ENCODE results near the gene APH1B. TPM values are rescaled to one million over a fixed set of nuclear protein-coding genes. Genes with fewer than 3 reads are reported as not detected.

Gene APH1B
- total and polyA plus RNA-seq, 7 donors: 1.2 to 7.0 (median 3.8) TPM

DNA sequence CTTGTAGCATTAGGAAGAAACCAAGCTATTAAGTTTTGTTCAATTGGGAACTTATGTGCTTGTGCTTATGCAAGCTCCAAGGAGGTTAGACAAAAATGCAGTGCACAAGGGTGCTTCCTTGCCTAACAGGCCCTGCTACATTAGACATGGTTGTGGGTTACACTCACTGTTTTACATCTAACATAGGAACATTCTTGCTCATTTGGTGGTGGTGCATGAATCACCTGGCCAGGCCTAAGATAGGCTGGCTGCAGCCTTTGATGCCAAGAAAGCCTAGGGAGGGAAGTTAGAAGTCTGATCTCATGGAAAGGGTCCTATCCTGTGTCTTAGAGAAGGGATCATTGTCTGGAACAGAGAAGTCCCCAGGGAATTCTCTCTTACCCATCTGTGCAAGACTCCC is 60.8 kb downstream of the APH1B start:
- Histone ChIP-seq H3K4me1 (no peaks in the 10 kb centered on the region), H3K9me3 (no peaks in the 10 kb centered on the region), H3K27me3 (ENCODE audit: insufficient read depth in 3 of 3, low read length in 2 of 3) (no peaks in the 10 kb centered on the region), H3K4me3 (no peak overlapping the region), H3K36me3 (ENCODE audit: insufficient read depth in 1 of 2, low read depth in 1 of 2) (no peaks in the 10 kb centered on the region), H3K27ac (no peak overlapping the region)
- ATAC-seq (no peak), DNase-seq (no peak)
- intact Hi-C loops (cut with DNase I): no loop called here
- TF ChIP-seq, protein P1, sequence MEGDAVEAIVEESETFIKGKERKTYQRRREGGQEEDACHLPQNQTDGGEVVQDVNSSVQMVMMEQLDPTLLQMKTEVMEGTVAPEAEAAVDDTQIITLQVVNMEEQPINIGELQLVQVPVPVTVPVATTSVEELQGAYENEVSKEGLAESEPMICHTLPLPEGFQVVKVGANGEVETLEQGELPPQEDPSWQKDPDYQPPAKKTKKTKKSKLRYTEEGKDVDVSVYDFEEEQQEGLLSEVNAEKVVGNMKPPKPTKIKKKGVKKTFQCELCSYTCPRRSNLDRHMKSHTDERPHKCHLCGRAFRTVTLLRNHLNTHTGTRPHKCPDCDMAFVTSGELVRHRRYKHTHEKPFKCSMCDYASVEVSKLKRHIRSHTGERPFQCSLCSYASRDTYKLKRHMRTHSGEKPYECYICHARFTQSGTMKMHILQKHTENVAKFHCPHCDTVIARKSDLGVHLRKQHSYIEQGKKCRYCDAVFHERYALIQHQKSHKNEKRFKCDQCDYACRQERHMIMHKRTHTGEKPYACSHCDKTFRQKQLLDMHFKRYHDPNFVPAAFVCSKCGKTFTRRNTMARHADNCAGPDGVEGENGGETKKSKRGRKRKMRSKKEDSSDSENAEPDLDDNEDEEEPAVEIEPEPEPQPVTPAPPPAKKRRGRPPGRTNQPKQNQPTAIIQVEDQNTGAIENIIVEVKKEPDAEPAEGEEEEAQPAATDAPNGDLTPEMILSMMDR (IDR thresholded peaks at IDR 0.05): no peak

DNA sequence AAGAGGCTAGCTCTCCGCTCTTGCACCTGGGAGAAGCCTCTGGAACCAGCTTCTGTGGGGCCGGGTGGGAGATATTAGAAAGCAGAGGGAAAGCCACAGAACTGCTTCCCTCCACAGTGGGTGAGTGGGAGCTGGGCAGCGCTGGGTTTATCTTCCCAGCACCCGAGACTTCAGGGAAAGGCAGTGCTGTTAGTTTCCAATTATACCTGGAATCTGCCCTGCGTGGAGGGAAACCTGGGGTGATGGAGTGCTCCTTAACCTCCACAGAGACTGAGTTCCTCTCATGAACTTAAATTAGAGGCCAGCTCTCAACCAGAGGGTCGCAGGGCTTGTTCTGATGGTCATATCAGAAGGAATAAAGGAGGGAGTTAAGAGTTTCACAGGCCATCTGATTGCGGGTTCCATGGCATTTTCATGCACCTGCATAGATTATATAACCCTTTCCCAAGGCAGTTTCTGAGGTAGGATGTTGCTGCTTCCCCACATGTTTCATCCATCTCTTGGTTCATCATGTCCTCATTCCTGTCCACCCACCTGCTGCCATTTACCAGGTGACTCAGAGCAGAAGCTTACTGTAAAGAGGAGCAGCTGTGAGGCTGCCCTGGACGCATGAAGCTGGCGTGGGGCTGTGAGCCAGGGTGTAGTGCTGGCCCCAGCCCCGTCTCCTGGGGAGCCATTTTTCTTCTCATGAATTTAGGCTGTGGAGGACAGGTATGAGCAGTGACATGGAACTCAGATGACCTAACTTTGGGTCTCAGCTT is 61.8 kb downstream of the APH1B start:
- Histone ChIP-seq H3K9me3 (no peaks in the 10 kb centered on the region), H3K4me1 (no peaks in the 10 kb centered on the region), H3K27me3 (ENCODE audit: insufficient read depth in 3 of 3, low read length in 2 of 3) (no peaks in the 10 kb centered on the region), H3K27ac (no peak overlapping the region), H3K36me3 (ENCODE audit: insufficient read depth in 1 of 2, low read depth in 1 of 2) (no peaks in the 10 kb centered on the region), H3K4me3 (no peak overlapping the region)
- intact Hi-C loops (cut with DNase I): no loop called here
- WGBS, 3 donors: 85 to 90% (median 85%) methylated on average over 10 of the region's 10 CpGs
- DNase-seq (no peak), ATAC-seq (no peak)
- TF ChIP-seq, protein P1 (IDR thresholded peaks at IDR 0.05): no peak

DNA sequence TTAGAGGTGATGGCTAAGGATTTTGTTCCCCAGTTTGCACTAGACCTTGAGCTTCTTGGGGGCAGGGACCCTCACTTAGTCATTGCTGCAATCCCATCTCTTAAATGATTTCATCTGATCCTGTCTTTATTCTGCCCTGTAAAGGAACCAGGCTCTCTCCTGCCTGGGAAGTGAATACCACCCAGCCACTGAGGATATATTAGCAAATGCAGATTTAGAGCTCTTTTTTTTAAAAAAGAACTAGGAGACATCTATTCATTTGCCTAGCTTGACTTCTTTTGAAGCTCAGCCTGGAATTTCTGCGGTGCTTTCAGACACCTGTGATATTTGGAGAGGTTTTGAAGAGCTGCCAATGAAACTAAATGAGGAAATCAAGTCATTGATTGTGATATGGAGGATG is 62.4 kb downstream of the APH1B start:
- TF ChIP-seq, protein P1 (IDR thresholded peaks at IDR 0.05): no peak
- H3K9me3 ChIP-seq: no peaks in the 10 kb centered on the region

DNA sequence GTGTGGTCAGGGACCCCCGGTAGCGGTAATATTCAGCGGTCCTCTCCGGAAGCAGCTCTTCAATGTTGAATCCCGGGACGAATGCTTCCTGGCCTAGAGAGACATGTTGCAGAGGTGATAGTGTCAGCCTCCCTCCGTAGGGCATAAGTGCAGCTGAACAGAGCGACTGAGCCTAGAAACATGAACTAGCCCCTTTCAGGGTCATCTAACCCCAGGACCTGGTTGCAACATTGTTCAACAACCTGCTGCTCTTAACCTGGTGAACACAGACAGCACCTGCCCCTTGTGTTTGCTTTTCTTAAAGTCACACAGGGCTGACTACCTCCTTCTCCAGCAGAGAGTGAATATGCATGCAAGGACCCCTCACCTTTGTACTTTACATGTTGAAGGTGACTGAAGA is 62.9 kb downstream of the APH1B start:
- Histone ChIP-seq H3K4me1 (no peaks in the 10 kb centered on the region), H3K4me3 (no peak overlapping the region), H3K9me3 (no peaks in the 10 kb centered on the region), H3K27me3 (ENCODE audit: insufficient read depth in 3 of 3, low read length in 2 of 3) (no peaks in the 10 kb centered on the region), H3K27ac (no peak overlapping the region), H3K36me3 (ENCODE audit: insufficient read depth in 1 of 2, low read depth in 1 of 2) (no peaks in the 10 kb centered on the region)
- TF ChIP-seq, protein P1 (IDR thresholded peaks at IDR 0.05): no peak
- ATAC-seq: no peak
- WGBS, 3 donors: 70 to 88% (median 73%) methylated on average over 8 of the region's 8 CpGs
- intact Hi-C loops (cut with DNase I): no loop called here
- DNase-seq: no peak

More for the DNA sequence above, 62.4 kb downstream of the APH1B start:
- H3K4me1 ChIP-seq: no peaks in the 10 kb centered on the region
- H3K36me3 ChIP-seq (ENCODE audit: insufficient read depth in 1 of 2, low read depth in 1 of 2): no peaks in the 10 kb centered on the region
- H3K27ac ChIP-seq: no peak overlapping the region
- ATAC-seq (no peak), DNase-seq (no peak)
- intact Hi-C loops (cut with DNase I): no loop called here
- 41 to 54% (median 49%) methylated on average over 1 of the region's 1 CpG for WGBS, 3 donors
- H3K27me3 ChIP-seq (ENCODE audit: insufficient read depth in 3 of 3, low read length in 2 of 3): no peaks in the 10 kb centered on the region
- H3K4me3 ChIP-seq: no peak overlapping the region

- Histone ChIP-seq H3K9me3 (no peaks in the 10 kb centered on the region), H3K27me3 (ENCODE audit: insufficient read depth in 3 of 3, low read length in 2 of 3) (no peaks in the 10 kb centered on the region), H3K4me3 (no peak overlapping the region), H3K27ac (no peak overlapping the region), H3K4me1 (no peaks in the 10 kb centered on the region), H3K36me3 (ENCODE audit: insufficient read depth in 1 of 2, low read depth in 1 of 2) (no peaks in the 10 kb centered on the region)
- no peak for DNase-seq
- TF ChIP-seq, protein P1 (IDR thresholded peaks at IDR 0.05): no peak
- 82 to 88% (median 86%) methylated on average over 3 of the region's 3 CpGs for WGBS, 3 donors
- intact Hi-C loops (cut with DNase I): no loop called here
- ATAC-seq: no peak
Observed at GRCh38 chr15:63340878-63341277, 63.5 kb downstream of the APH1B start.

Data from psoas muscle (tissue), 8 donors.